H7 (cell line): ENCODE measurements around the gene PPP6C. TPM values are rescaled to one million over a fixed set of nuclear protein-coding genes. Genes with fewer than 3 reads are reported as not detected.
"Not testable (repeated sequence)": the region's sequence is repeated elsewhere in the genome, so short reads cannot be mapped to it uniquely, and the experiment has no call there.

ENCODE experiments used
- DNase-seq: peaks from one replicate; pipeline ENCODE4 v3.0.0; 2012
- H3K27me3 ChIP-seq: 2 replicates; pipeline ENCODE4 v1.6.0; 2011; ENCODE audit warnings: mild to moderate bottlenecking, low read length; ENCODE audit not compliant: control insufficient read depth, insufficient read depth
- H3K36me3 ChIP-seq: replicated peaks from 2 replicates; pipeline ENCODE4 v1.5.1; 2011; ENCODE audit warnings: low read length; ENCODE audit not compliant: control insufficient read depth, insufficient read depth
- H3K4me3 ChIP-seq: 2 replicates; pipeline ENCODE4 v1.5.1; 2011; ENCODE audit warnings: low read depth, mild to moderate bottlenecking, control low read depth, low read length, moderate library complexity; ENCODE audit not compliant: insufficient read depth
- total RNA-seq: library from RNA; depleted of rRNA; stranded (reverse); fragments of >200 nt; shearing (Covaris generic); gene quantifications from 2 replicates; pipeline ENCODE4 v1.2.3, GENCODE V29; 2014; rRNA removed

Gene PPP6C
- 34.7 and 36.7 TPM in 2 replicates for total RNA-seq

- Histone ChIP-seq H3K36me3 (no peaks in the 10 kb centered on the region), H3K4me3 (peak within 1 kb of the TSS; percentile 97), H3K27me3 (no peaks in the 10 kb centered on the region)
- peak; percentile 97 for DNase-seq
Observed at GRCh38 chr9:125189361-125190289, at the start of gene PPP6C. PPP6C (minus strand) TSS chr9:125189803; CDS start chr9:125189718, 85 bp downstream.

GRCh38 chr9:125238915-125239446 lies 49.4 kb upstream of the PPP6C start:
- Histone ChIP-seq H3K4me3 (no peak overlapping the region; the same call in 1 of the 2 replicates), H3K36me3 (peaks cover 23% of the 10 kb centered on the region), H3K27me3 (no peaks in the 10 kb centered on the region)
- no peak for DNase-seq

GRCh38 chr9:125238127-125238914 lies 48.7 kb upstream of the PPP6C start:
- peaks cover 25% of the 10 kb centered on the region for H3K36me3 ChIP-seq
- DNase-seq, result no peak
- H3K4me3 ChIP-seq, result no peak overlapping the region; the same call in 1 of the 2 replicates
- H3K27me3 ChIP-seq, result no peaks in the 10 kb centered on the region

GRCh38 chr9:125236520-125237159 lies 47.0 kb upstream of the PPP6C start:
- DNase-seq, H3K4me3 ChIP-seq, H3K27me3 ChIP-seq: not testable (repeated sequence)
- peaks cover 29% of the 10 kb centered on the region for H3K36me3 ChIP-seq

- Histone ChIP-seq H3K36me3 (peaks cover 29% of the 10 kb centered on the region), H3K4me3 (no peak overlapping the region)
Observed at GRCh38 chr9:125235804-125236519, 46.4 kb upstream of the PPP6C start.

GRCh38 chr9:125234099-125234498 lies 44.5 kb upstream of the PPP6C start:
- H3K27me3 ChIP-seq, DNase-seq, H3K4me3 ChIP-seq: not testable (repeated sequence)
- H3K36me3 ChIP-seq, result peaks cover 23% of the 10 kb centered on the region

More at GRCh38 chr9:125235804-125236519, 46.4 kb upstream of the PPP6C start:
- no peak for DNase-seq
- H3K27me3 ChIP-seq, result no peaks in the 10 kb centered on the region

GRCh38 chr9:125233678-125234077 lies 44.1 kb upstream of the PPP6C start:
- H3K36me3 ChIP-seq, result peaks cover 19% of the 10 kb centered on the region
- H3K4me3 ChIP-seq, result no peak overlapping the region
- DNase-seq, result no peak
- no peaks in the 10 kb centered on the region for H3K27me3 ChIP-seq

- peaks cover 3% of the 10 kb centered on the region for H3K36me3 ChIP-seq
- DNase-seq, result no peak
- H3K4me3 ChIP-seq, result no peak overlapping the region
- H3K27me3 ChIP-seq, result no peaks in the 10 kb centered on the region
Observed at GRCh38 chr9:125227761-125228160, 38.2 kb upstream of the PPP6C start.

GRCh38 chr9:125224858-125225257 lies 35.3 kb upstream of the PPP6C start:
- not testable (repeated sequence) for DNase-seq, H3K27me3 ChIP-seq, H3K36me3 ChIP-seq, H3K4me3 ChIP-seq

- Histone ChIP-seq H3K27me3 (no peaks in the 10 kb centered on the region), H3K36me3 (peaks cover 4% of the 10 kb centered on the region), H3K4me3 (no peak overlapping the region)
- no peak for DNase-seq
Observed at GRCh38 chr9:125218621-125219020, 29.0 kb upstream of the PPP6C start.

GRCh38 chr9:125214186-125214585 lies 24.6 kb upstream of the PPP6C start:
- Histone ChIP-seq H3K4me3 (no peak overlapping the region), H3K36me3 (peaks cover 6% of the 10 kb centered on the region), H3K27me3 (no peaks in the 10 kb centered on the region)
- no peak for DNase-seq

- Histone ChIP-seq H3K4me3 (no peak overlapping the region), H3K36me3 (peaks cover 4% of the 10 kb centered on the region), H3K27me3 (no peaks in the 10 kb centered on the region)
- DNase-seq, result no peak
Observed at GRCh38 chr9:125204477-125204876, 14.9 kb upstream of the PPP6C start.

GRCh38 chr9:125202846-125203618 lies 13.4 kb upstream of the PPP6C start:
- no peak overlapping the region for H3K4me3 ChIP-seq

More at GRCh38 chr9:125202846-125203618, 13.4 kb upstream of the PPP6C start:
- no peak for DNase-seq
- Histone ChIP-seq H3K36me3 (peaks cover 3% of the 10 kb centered on the region), H3K27me3 (no peaks in the 10 kb centered on the region)
